Measurements from ENCODE around the gene CENPM. TPM values are rescaled to one million over a fixed set of nuclear protein-coding genes. Genes with fewer than 3 reads are reported as not detected.

The CENPM gene
- total RNA-seq, 1 donor from 2014 or later = 2.0 TPM

DNA sequence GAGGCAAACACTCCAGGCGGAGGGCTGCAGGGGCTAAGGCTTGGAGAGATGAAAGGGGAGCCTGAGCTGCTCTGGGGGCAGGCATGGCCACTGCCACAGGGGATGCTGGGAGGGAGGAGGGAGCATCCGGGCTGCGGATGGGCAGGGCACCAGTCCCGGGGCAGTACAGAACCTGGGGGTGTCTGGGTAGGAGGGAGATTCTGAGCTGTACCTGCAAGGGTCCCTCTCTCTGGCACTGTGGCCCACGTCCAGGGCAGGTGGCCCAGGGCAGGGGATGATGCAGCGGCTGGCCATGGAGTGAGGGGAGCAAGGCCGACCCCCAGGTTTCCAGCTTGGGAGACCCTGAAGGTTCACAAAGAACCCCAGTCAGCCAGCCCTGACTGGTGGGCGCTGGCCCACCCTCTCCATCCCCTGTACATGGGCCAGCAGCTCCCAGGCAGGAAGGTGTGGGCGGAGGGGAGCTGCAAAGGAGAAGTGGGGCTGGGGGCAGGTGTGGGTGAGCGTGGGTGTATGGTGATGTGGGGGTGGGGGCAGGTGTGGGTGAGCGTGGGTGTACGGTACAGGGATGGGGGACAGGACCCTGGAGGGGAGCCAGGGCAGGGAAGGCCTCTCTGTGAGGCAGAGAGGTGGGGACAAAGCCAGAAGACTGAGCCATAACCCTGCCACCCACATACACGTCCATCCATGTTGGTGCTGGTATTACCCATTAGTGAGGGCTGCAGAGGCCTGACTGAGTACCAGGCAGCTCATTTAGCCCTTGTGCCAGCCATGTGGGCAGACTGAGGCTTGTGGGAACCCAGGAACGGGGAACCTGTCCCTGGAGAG, 18.1 kb downstream of the CENPM start:
- peaks cover 29% of the 10 kb centered on the region for H3K27me3 Mint-ChIP-seq (ENCODE audit: low read depth, unreplicated experiment)
- DNase-seq (ENCODE audit: low read depth) (no peak), FAIRE-seq (no peak)
- H3K9me3 Mint-ChIP-seq (ENCODE audit: unreplicated experiment) = no peaks in the 10 kb centered on the region
- Histone ChIP-seq H3K9ac (ENCODE audit: low read length) (no peak overlapping the region), H3K9me3 (ENCODE audit: insufficient read depth, low read depth, low read length) (no peaks in the 10 kb centered on the region), H2AFZ (ENCODE audit: low read depth, low read length) (no peak overlapping the region), H3K27ac (ENCODE audit: low read depth, low read length) (no peak overlapping the region), H3K4me1 (ENCODE audit: insufficient read depth, low read length) (no peaks in the 10 kb centered on the region), H3K4me2 (ENCODE audit: low read length) (no peak overlapping the region), H3K4me3 (ENCODE audit: insufficient read depth, low read depth, low read length) (no peak overlapping the region), H3K27me3 (ENCODE audit: insufficient read depth, low read length) (peaks cover 10% of the 10 kb centered on the region), H4K20me1 (ENCODE audit: insufficient read depth, low read length) (no peaks in the 10 kb centered on the region), H3K36me3 (ENCODE audit: insufficient read depth, low read length) (no peaks in the 10 kb centered on the region), H3K79me2 (ENCODE audit: insufficient read depth, low read length) (no peaks in the 10 kb centered on the region)
- no peaks in the 10 kb centered on the region for H3K36me3 Mint-ChIP-seq (ENCODE audit: low read depth, unreplicated experiment)
- H3K4me1 Mint-ChIP-seq (ENCODE audit: low read depth, unreplicated experiment) = peaks cover 3% of the 10 kb centered on the region
- no peak overlapping the region for H3K27ac Mint-ChIP-seq (ENCODE audit: unreplicated experiment)
- TF ChIP-seq EZH2 (IDR thresholded peaks at IDR 0.05; ENCODE audit: insufficient read depth, low read length) = no peak
- TF ChIP-seq, protein P1, sequence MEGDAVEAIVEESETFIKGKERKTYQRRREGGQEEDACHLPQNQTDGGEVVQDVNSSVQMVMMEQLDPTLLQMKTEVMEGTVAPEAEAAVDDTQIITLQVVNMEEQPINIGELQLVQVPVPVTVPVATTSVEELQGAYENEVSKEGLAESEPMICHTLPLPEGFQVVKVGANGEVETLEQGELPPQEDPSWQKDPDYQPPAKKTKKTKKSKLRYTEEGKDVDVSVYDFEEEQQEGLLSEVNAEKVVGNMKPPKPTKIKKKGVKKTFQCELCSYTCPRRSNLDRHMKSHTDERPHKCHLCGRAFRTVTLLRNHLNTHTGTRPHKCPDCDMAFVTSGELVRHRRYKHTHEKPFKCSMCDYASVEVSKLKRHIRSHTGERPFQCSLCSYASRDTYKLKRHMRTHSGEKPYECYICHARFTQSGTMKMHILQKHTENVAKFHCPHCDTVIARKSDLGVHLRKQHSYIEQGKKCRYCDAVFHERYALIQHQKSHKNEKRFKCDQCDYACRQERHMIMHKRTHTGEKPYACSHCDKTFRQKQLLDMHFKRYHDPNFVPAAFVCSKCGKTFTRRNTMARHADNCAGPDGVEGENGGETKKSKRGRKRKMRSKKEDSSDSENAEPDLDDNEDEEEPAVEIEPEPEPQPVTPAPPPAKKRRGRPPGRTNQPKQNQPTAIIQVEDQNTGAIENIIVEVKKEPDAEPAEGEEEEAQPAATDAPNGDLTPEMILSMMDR (IDR thresholded peaks at IDR 0.05; ENCODE audit: insufficient read depth, low read depth, low read length) = no peak
- no peak overlapping the region for H3K4me3 Mint-ChIP-seq (ENCODE audit: unreplicated experiment)

DNA sequence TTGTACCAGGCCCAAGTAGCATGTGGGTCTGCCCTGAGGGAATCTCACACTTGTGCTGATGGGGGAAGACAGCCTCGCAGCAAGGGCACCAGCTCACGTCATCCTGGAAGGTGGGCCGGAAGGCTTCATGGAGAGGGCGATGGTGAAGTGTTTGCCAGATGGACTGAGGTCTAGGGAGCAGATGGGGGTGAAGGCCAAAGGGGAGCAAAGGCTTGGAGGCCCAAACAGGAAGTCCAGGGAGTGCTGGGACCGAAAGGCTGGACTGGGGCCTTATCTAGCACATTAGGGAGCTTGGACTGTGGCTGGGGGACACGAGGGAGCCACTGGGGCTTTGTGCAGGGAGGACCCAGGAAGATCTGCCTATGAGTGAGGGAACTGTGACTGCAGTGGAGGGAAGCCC, 19.1 kb downstream of the CENPM start:
- no peak overlapping the region for H3K27ac ChIP-seq (ENCODE audit: low read depth, low read length)
- no peak overlapping the region for H3K4me3 ChIP-seq (ENCODE audit: insufficient read depth, low read depth, low read length)
- no peak overlapping the region for H3K9ac ChIP-seq (ENCODE audit: low read length)
- Mint-ChIP-seq H3K36me3 (ENCODE audit: low read depth, unreplicated experiment) (no peaks in the 10 kb centered on the region), H3K4me3 (ENCODE audit: unreplicated experiment) (no peak overlapping the region), H3K27ac (ENCODE audit: unreplicated experiment) (no peak overlapping the region), H3K4me1 (ENCODE audit: low read depth, unreplicated experiment) (peaks cover 3% of the 10 kb centered on the region), H3K9me3 (ENCODE audit: unreplicated experiment) (no peaks in the 10 kb centered on the region), H3K27me3 (ENCODE audit: low read depth, unreplicated experiment) (peaks cover 32% of the 10 kb centered on the region)
- H2AFZ ChIP-seq (ENCODE audit: low read depth, low read length) = no peak overlapping the region
- DNase-seq (ENCODE audit: low read depth) = no peak
- FAIRE-seq = no peak
- peaks cover 10% of the 10 kb centered on the region for H3K27me3 ChIP-seq (ENCODE audit: insufficient read depth, low read length)
- no peaks in the 10 kb centered on the region for H3K36me3 ChIP-seq (ENCODE audit: insufficient read depth, low read length)
- no peaks in the 10 kb centered on the region for H4K20me1 ChIP-seq (ENCODE audit: insufficient read depth, low read length)
- H3K9me3 ChIP-seq (ENCODE audit: insufficient read depth, low read depth, low read length) = no peaks in the 10 kb centered on the region
- no peak overlapping the region for H3K4me2 ChIP-seq (ENCODE audit: low read length)
- no peak for TF ChIP-seq EZH2 (IDR thresholded peaks at IDR 0.05; ENCODE audit: insufficient read depth, low read length)
- TF ChIP-seq, protein P1 (IDR thresholded peaks at IDR 0.05; ENCODE audit: insufficient read depth, low read depth, low read length) = no peak
- no peaks in the 10 kb centered on the region for H3K4me1 ChIP-seq (ENCODE audit: insufficient read depth, low read length)
- H3K79me2 ChIP-seq (ENCODE audit: insufficient read depth, low read length) = no peaks in the 10 kb centered on the region

All from astrocyte (in vitro differentiated cells and primary cell).